Thyroid gland (tissue), 4 donors: Measurements from ENCODE around the gene ANKRD53. TPM values are rescaled to one million over a fixed set of nuclear protein-coding genes. Genes with fewer than 3 reads are reported as not detected.
A peak's percentile ranks its signal among the peaks of the same experiment; 100 is the strongest.

Source experiments
- DNase-seq, 2 donors: peaks; one replicate each; pipeline ENCODE4 v3.0.0-alpha.2; 2019
- H3K27ac ChIP-seq, 3 donors: fragments of 200-600 bp; sonication (generic); 1 replicate in 2 of 3; 2 replicates in 1 of 3; pipeline ENCODE4 v1.5.1; 2016 to 2019; ENCODE audit warnings: mild to moderate bottlenecking in 1 of 3, moderate library complexity in 1 of 3
- H3K27me3 ChIP-seq: fragments of 200-600 bp; sonication (generic); one replicate; pipeline ENCODE4 v1.5.1; 2019
- H3K36me3 ChIP-seq, 2 donors: fragments of 200-600 bp; sonication (generic); one replicate each; pipeline ENCODE4 v1.5.1; 2016 to 2019
- H3K4me1 ChIP-seq, 2 donors: fragments of 200-600 bp; sonication (generic); one replicate each; pipeline ENCODE4 v1.5.1; 2017 to 2019
- H3K4me3 ChIP-seq, 3 donors: fragments of 200-600 bp; sonication (generic); replicated peaks in 1 of 3; 1 replicate in 2 of 3; 2 replicates in 1 of 3; pipeline ENCODE4 v1.5.1; 2016; ENCODE audit warnings: mild to moderate bottlenecking in 1 of 3
- H3K9me3 ChIP-seq: fragments of 200-600 bp; sonication (generic); one replicate; pipeline ENCODE4 v1.5.1; 2017
- POLR2A ChIP-seq, 2 donors: fragments of 450-650 bp; IDR thresholded peaks; one replicate each; pipeline ENCODE4 v1.6.1; 2017; ENCODE audit warnings: antibody characterized with exemption in 2 of 2, mild to moderate bottlenecking in 2 of 2, moderate library complexity in 1 of 2
- WGBS, 2 donors: methylation state at CpG; one replicate each; pipeline ENCODE4 v1.1.5; 2017; 5-methylcytosine and 5-hydroxymethylcytosine counted together
- intact Hi-C: fragments of 100-400 bp; cut with DNase I; formaldehyde crosslinking; loops from one replicate; pipeline ENCODE4 v1.15.1; 2023
- total RNA-seq, 4 donors: library from RNA; depleted of rRNA; stranded (reverse); fragments of >200 nt; gene quantifications; one replicate each; pipeline ENCODE4 v1.2.3, GENCODE V29; 2016
- TF ChIP-seq, protein P1 (sequence below), 6 experiments: fragments of 200-600 bp in 3 of 6; fragments of 450-650 bp in 3 of 6; sonication (generic) in 3 of 6; IDR thresholded peaks; one replicate each; pipeline ENCODE4 v1.5.1; 2016 to 2019; ENCODE audit warnings: antibody characterized with exemption in 6 of 6, mild to moderate bottlenecking in 2 of 6, inconsistent platforms in 1 of 6, moderate library complexity in 1 of 6

Gene ANKRD53
- total RNA-seq, 4 donors from 2014 or later: 1.5 to 4.3 (median 2.7) TPM

DNA sequence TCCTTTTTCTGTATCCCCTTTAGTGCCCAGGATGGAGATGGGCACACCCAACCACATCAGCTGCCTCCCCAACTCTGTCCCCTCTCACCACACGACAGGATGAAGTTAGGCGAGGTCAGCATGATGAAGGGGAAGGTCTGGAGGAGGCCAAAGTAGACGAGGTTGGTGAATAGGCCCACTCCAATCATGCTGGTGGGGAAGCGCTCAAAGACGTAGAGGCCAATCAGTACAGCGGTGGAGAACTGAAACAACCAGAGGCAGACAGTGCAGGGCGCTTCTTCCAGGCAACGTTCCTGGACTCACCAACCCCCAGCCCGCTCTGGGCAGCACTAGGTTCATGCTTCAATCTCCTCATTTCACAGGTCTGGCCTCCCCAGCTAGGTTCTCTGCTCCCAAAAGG lies 13.3 kb downstream of the ANKRD53 start:
- no peaks in the 10 kb centered on the region for H3K9me3 ChIP-seq
- intact Hi-C loops: no loop called here
- TF ChIP-seq, protein P1, sequence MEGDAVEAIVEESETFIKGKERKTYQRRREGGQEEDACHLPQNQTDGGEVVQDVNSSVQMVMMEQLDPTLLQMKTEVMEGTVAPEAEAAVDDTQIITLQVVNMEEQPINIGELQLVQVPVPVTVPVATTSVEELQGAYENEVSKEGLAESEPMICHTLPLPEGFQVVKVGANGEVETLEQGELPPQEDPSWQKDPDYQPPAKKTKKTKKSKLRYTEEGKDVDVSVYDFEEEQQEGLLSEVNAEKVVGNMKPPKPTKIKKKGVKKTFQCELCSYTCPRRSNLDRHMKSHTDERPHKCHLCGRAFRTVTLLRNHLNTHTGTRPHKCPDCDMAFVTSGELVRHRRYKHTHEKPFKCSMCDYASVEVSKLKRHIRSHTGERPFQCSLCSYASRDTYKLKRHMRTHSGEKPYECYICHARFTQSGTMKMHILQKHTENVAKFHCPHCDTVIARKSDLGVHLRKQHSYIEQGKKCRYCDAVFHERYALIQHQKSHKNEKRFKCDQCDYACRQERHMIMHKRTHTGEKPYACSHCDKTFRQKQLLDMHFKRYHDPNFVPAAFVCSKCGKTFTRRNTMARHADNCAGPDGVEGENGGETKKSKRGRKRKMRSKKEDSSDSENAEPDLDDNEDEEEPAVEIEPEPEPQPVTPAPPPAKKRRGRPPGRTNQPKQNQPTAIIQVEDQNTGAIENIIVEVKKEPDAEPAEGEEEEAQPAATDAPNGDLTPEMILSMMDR (IDR thresholded peaks at IDR 0.05): no peak
- TF ChIP-seq POLR2A (IDR thresholded peaks at IDR 0.05): no peak
- H3K36me3 ChIP-seq: peaks cover 21 to 34% of the 10 kb centered on the region in 2 donors
- DNase-seq: no peak
- WGBS, 2 donors: 90 to 91% methylated on average over 9 of the region's 9 CpGs
- H3K27ac ChIP-seq: no peak overlapping the region
- no peak overlapping the region for H3K4me3 ChIP-seq
- H3K27me3 ChIP-seq: no peaks in the 10 kb centered on the region
- H3K4me1 ChIP-seq: peaks cover 21 to 30% of the 10 kb centered on the region in 2 donors

GRCh38 chr2:70992945-70993853 lies 14.8 kb downstream of the ANKRD53 start:
- TF ChIP-seq, protein P1 (IDR thresholded peaks at IDR 0.05): no peak
- no peak for TF ChIP-seq POLR2A (IDR thresholded peaks at IDR 0.05)
- intact Hi-C loops: no loop called here
- Histone ChIP-seq H3K27ac (no peak overlapping the region), H3K9me3 (no peaks in the 10 kb centered on the region), H3K36me3 (peaks cover 14 to 31% of the 10 kb centered on the region in 2 donors), H3K27me3 (no peaks in the 10 kb centered on the region), H3K4me1 (peaks cover 16 to 20% of the 10 kb centered on the region in 2 donors), H3K4me3 (peak overlapping the region in 1 of 3 donors; percentile 99)
- 86 to 89% methylated on average over 12 of the region's 12 CpGs for WGBS, 2 donors
- no peak for DNase-seq

DNA sequence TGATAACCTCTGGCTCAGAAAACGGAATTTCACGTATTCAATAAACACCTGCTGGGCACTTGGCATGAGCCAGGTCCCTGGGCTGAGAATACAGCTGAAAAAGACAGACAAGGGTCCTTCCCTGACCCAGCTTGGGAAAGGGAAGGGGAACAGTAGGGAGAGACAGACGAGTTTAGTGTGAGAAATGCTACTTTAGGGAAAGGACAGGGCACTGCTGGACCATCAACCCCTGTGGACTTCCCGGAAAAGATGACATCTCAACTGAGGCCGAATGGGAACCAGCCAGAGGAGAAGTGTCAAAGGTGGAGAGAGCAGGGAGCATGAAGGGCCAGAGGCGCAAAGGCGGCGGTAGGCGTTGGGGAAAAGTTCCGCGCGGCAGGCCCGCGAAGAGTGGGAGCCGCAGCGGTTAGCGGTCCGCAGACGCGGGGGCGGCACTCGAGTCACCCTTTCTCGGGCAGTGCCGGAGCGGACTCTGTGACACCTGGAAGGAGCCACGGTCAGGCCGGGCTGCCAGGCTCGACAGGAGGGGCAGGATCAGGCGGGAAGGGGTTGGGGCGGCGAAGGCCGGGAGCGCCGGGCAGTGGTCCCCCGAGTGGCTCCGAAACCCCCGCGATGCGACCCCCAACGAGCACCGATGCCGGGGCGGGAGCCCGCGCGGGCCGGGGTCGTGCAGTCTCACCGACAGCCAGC lies 15.7 kb downstream of the ANKRD53 start:
- H3K4me1 ChIP-seq: peaks cover 13 to 18% of the 10 kb centered on the region in 2 donors
- intact Hi-C loops: no loop called here
- TF ChIP-seq POLR2A (IDR thresholded peaks at IDR 0.05): no peak
- TF ChIP-seq, protein P1 (IDR thresholded peaks at IDR 0.05): no peak

GRCh38 chr2:70994699-70995425 lies 16.4 kb downstream of the ANKRD53 start, which contains the start of gene TEX261:
Gene TEX261 (minus strand): TSS chr2:70994873. CDS start chr2:70994757, 116 bp downstream.
- 0 to 2% methylated on average over 9 to 16 of the region's 65 CpGs for WGBS, 2 donors
- peak; percentile 90 to 94 for DNase-seq
- Histone ChIP-seq H3K27me3 (no peaks in the 10 kb centered on the region), H3K4me3 (peak within 1 kb of the TSS; percentile 79 to 99 (median 80)), H3K4me1 (peaks cover 13 to 18% of the 10 kb centered on the region in 2 donors), H3K36me3 (peaks cover 8 to 16% of the 10 kb centered on the region in 2 donors), H3K27ac (peak within 1 kb of the TSS in 2 of 3 donors; percentile 69 to 74), H3K9me3 (no peaks in the 10 kb centered on the region)
- intact Hi-C loops: no loop called here
- TF ChIP-seq, protein P1 (IDR thresholded peaks at IDR 0.05): peak in 4 of 6 experiments; percentile 44 to 90 (median 84)
- peak in 1 of 2 donors; percentile 71 for TF ChIP-seq POLR2A (IDR thresholded peaks at IDR 0.05)

More for the DNA sequence above, 15.7 kb downstream of the ANKRD53 start:
- no peaks in the 10 kb centered on the region for H3K9me3 ChIP-seq
- no peaks in the 10 kb centered on the region for H3K27me3 ChIP-seq
- DNase-seq: peak; percentile 44 to 47
- H3K36me3 ChIP-seq: peaks cover 8 to 22% of the 10 kb centered on the region in 2 donors
- H3K27ac ChIP-seq: peak overlapping the region in 2 of 3 donors; percentile 69 to 74
- peak overlapping the region; percentile 79 to 99 (median 80) for H3K4me3 ChIP-seq
- 0 to 3% methylated on average over 16 to 27 of the region's 49 CpGs for WGBS, 2 donors
